ENCODE data around the gene WDFY2. TPM values are rescaled to one million over a fixed set of nuclear protein-coding genes. Genes with fewer than 3 reads are reported as not detected.
A peak's percentile ranks its signal among the peaks of the same experiment; 100 is the strongest.

WDFY2 gene
- total RNA-seq, 1 donor, result 10.2 TPM

GRCh38 chr13:51733374-51734298 is 149.4 kb downstream of the WDFY2 start:
- TF ChIP-seq CTCF (IDR thresholded peaks at IDR 0.05; ENCODE audit: insufficient read depth, low read length), result peak; percentile 6
- peak; percentile 21 for DNase-seq (ENCODE audit: low read depth)
- H3K4me3 ChIP-seq (ENCODE audit: low read depth, low read length), result no peak overlapping the region

DNA sequence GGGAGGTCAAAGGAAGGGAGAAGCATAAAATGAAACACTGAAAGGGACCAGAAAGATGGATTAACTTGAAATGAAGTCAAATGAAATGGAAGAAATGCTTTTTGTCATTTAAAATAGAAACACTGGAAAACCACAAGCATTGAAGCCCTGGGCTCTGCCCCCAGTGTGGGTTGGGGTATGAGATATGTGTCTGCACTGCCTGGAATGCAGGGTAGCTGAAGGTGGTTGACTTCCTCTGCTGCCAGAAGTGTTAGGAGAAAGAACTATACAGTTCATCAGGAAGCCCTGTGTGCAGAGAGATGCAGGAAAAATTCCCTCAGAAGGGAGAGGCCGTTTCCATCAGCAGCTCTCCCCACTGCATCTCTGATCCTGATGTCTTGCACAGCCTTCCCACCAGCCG is 150.5 kb downstream of the WDFY2 start:
- TF ChIP-seq CTCF (IDR thresholded peaks at IDR 0.05; ENCODE audit: insufficient read depth, low read length), result no peak
- no peak overlapping the region for H3K4me3 ChIP-seq (ENCODE audit: low read depth, low read length)
- DNase-seq (ENCODE audit: low read depth), result no peak

- H3K4me3 ChIP-seq (ENCODE audit: low read depth, low read length), result no peak overlapping the region
- TF ChIP-seq CTCF (IDR thresholded peaks at IDR 0.05; ENCODE audit: insufficient read depth, low read length), result no peak
- no peak for DNase-seq (ENCODE audit: low read depth)
These were observed 153.3 kb downstream of the WDFY2 start for GRCh38 chr13:51737609-51738008.

GRCh38 chr13:51738226-51738905 is 154.1 kb downstream of the WDFY2 start:
- no peak for TF ChIP-seq CTCF (IDR thresholded peaks at IDR 0.05; ENCODE audit: insufficient read depth, low read length)
- DNase-seq (ENCODE audit: low read depth), result no peak
- H3K4me3 ChIP-seq (ENCODE audit: low read depth, low read length), result no peak overlapping the region

DNA sequence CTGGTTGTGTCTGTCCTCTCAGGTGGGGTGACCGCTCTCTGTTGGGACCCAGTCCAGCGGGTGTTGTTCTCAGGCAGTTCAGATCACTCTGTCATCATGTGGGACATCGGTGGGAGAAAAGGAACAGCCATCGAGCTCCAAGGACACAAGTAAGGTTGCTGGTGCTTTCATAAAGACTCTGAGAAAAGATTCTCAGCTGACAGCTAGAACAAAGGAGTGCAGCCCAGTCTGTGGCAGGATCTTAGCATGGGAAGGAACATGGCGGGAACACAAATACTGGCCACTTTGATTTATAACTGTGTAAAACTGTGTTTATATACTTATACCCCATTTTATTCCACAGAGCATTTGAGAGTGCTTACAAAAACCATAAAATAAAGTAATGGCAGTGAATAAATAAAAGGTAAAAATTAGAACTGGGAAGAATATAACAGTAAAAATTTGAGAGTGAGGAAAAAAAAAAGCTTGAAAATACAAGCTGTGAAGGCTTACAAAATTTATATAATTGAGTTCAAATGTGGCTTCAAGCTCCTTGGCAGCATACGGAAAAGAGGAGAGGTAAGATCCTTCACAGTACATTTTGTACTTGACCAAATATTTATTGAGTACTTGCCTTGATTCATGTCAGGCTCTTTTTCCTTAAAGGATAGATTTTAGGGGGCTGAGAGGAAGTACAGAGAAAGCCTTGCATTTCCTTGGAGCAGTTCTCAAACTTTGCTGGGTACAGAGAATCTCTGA is 154.9 kb downstream of the WDFY2 start:
- DNase-seq (ENCODE audit: low read depth), result no peak
- H3K4me3 ChIP-seq (ENCODE audit: low read depth, low read length), result no peak overlapping the region
- no peak for TF ChIP-seq CTCF (IDR thresholded peaks at IDR 0.05; ENCODE audit: insufficient read depth, low read length)

DNA sequence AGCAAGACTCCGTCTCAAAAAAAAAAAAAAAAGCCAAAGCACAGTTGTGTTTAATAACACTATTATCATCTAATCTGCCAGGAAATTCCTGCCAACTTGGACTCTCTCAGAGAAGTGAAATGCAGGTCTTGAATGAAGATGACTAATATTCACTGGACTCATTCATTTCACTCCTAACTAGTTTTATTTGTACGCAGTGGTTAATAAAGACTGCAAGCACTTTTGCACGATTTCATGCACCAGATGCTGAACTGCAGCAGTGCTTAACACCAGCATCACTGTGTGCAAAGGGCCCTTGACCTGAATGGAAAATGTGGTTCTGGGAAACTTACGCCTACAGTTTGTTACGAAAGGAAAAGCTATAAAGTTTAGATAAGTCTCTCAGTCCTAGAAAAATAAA is 156.4 kb downstream of the WDFY2 start:
- H3K4me3 ChIP-seq (ENCODE audit: low read depth, low read length), result no peak overlapping the region
- no peak for TF ChIP-seq CTCF (IDR thresholded peaks at IDR 0.05; ENCODE audit: insufficient read depth, low read length)
- DNase-seq (ENCODE audit: low read depth), result peak; percentile 71

Data from fibroblast of the aortic adventitia (primary cell).